Stomach (tissue), 9 donors: Measurements from ENCODE around the gene PSRC1. TPM values are rescaled to one million over a fixed set of nuclear protein-coding genes. Genes with fewer than 3 reads are reported as not detected.
A peak's percentile ranks its signal among the peaks of the same experiment; 100 is the strongest.

ENCODE experiments used
- DNase-seq, 2 donors: peaks; one replicate each; pipeline versions ENCODE4 v3.0.0 to v3.0.0-alpha.2; 2013 to 2019
- H3K27ac ChIP-seq, 5 donors: fragments of 200-600 bp in 4 of 5; sonication (generic) in 4 of 5; one replicate each; pipeline ENCODE4 v1.5.1; 2013 to 2019; ENCODE audit warnings: mild to moderate bottlenecking in 1 of 5, moderate library complexity in 1 of 5
- H3K27me3 ChIP-seq, 3 donors: fragments of 200-600 bp; sonication (generic); one replicate each; pipeline ENCODE4 v1.5.1; 2017 to 2019; ENCODE audit warnings: mixed run types in 1 of 3
- H3K36me3 ChIP-seq, 4 donors: fragments of 200-600 bp; sonication (generic); 1 replicate in 3 of 4; 2 replicates in 1 of 4; pipeline ENCODE4 v1.5.1; 2016 to 2019
- H3K4me1 ChIP-seq, 4 donors: fragments of 200-600 bp; sonication (generic); one replicate each; pipeline ENCODE4 v1.5.1; 2016 to 2019
- H3K4me3 ChIP-seq, 4 donors: fragments of 200-600 bp; sonication (generic) in 3 of 4; one replicate each; pipeline ENCODE4 v1.5.1; 2016 to 2019; ENCODE audit warnings: mild to moderate bottlenecking in 1 of 4
- H3K9me3 ChIP-seq, 4 donors: fragments of 200-600 bp; sonication (generic); one replicate each; pipeline ENCODE4 v1.5.1; 2016 to 2019
- EP300 ChIP-seq: sonication (generic); formaldehyde crosslinking; IDR thresholded peaks from one replicate; pipeline ENCODE4 v1.6.1; 2017; ENCODE audit warnings: antibody characterized with exemption
- POLR2A ChIP-seq, 4 donors: fragments of 450-650 bp; IDR thresholded peaks; one replicate each; pipeline ENCODE4 v1.6.1; 2016; ENCODE audit warnings: antibody characterized with exemption in 4 of 4, control low read depth in 2 of 4, mild to moderate bottlenecking in 1 of 4, moderate library complexity in 1 of 4
- POLR2AphosphoS5 ChIP-seq, 3 donors: sonication (generic); formaldehyde crosslinking; IDR thresholded peaks; one replicate each; pipeline ENCODE4 v1.6.1; 2016; ENCODE audit warnings: antibody characterized with exemption in 3 of 3
- WGBS, 5 donors: extraction: QIAGEN DNeasy Blood & Tissue Kit in 3 of 5; methylation state at CpG; one replicate each; pipeline versions ENCODE4 v1.1.5 to v1.1.7; 2013 to 2018; 5-methylcytosine and 5-hydroxymethylcytosine counted together
- intact Hi-C: fragments of 100-400 bp; cut with DNase I; formaldehyde crosslinking; loops from one replicate; pipeline ENCODE4 v1.15.1; 2023; ENCODE audit warnings: low total_unique reads
- polyA plus RNA-seq, 3 donors: library from polyadenylated mRNA; stranded (reverse); fragments of 200-250 nt; gene quantifications; one replicate each; pipeline ENCODE4 v1.2.3, GENCODE V29; 2013
- total RNA-seq, 5 donors: library from RNA; depleted of rRNA; stranded (reverse); fragments of >200 nt; gene quantifications; one replicate each; pipeline versions ENCODE4 v1.1.0 to v1.2.3, GENCODE V29; 2014 to 2016
- TF ChIP-seq, protein P1 (sequence below), 7 experiments: fragments of 450-650 bp in 4 of 7; fragments of 200-600 bp in 3 of 7; sonication (generic) in 3 of 7; IDR thresholded peaks; one replicate each; pipeline ENCODE4 v1.5.1; 2016 to 2019; ENCODE audit warnings: antibody characterized with exemption in 7 of 7, control low read depth in 2 of 7, mild to moderate bottlenecking in 1 of 7
- donor health status: healthy with polysubstance abuse.
- donor health status: Bipolar disorder and iron deficiency.
- donor health status: healthy.

PSRC1 gene
- total and polyA plus RNA-seq, 8 donors: 0.29 to 18.7 (median 3.6) TPM; not detected in 1

DNA sequence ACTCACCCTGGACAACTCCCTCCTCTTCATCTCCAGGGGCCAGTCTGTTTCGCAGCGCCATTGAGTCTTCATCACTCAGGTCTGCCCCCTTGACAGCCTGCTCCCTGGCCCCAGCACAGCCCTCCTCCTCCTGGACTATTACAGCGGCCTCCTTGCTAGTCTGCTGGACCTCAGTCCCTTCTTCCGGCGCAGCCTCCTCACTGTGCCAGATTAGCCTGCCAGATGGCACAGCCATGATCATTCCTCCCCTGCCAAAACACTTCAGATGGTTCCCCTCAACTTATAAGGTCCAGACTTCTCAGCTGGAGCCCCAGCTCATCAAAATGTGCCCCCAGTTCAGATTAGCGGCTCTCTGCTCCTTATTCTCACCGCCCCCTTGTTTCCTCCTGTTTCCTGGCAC lies 40.6 kb downstream of the PSRC1 start:
- H3K27me3 ChIP-seq: peaks cover 0 to 14% (median 0%) of the 10 kb centered on the region in 3 donors
- intact Hi-C loops: no loop called here
- no peaks in the 10 kb centered on the region for H3K9me3 ChIP-seq
- H3K36me3 ChIP-seq: peaks cover 17 to 23% (median 20%) of the 10 kb centered on the region in 4 donors
- TF ChIP-seq POLR2A (IDR thresholded peaks at IDR 0.05) (no peak), POLR2AphosphoS5 (IDR thresholded peaks at IDR 0.05) (no peak)
- TF ChIP-seq, protein P1, sequence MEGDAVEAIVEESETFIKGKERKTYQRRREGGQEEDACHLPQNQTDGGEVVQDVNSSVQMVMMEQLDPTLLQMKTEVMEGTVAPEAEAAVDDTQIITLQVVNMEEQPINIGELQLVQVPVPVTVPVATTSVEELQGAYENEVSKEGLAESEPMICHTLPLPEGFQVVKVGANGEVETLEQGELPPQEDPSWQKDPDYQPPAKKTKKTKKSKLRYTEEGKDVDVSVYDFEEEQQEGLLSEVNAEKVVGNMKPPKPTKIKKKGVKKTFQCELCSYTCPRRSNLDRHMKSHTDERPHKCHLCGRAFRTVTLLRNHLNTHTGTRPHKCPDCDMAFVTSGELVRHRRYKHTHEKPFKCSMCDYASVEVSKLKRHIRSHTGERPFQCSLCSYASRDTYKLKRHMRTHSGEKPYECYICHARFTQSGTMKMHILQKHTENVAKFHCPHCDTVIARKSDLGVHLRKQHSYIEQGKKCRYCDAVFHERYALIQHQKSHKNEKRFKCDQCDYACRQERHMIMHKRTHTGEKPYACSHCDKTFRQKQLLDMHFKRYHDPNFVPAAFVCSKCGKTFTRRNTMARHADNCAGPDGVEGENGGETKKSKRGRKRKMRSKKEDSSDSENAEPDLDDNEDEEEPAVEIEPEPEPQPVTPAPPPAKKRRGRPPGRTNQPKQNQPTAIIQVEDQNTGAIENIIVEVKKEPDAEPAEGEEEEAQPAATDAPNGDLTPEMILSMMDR (IDR thresholded peaks at IDR 0.05): no peak
- H3K4me3 ChIP-seq: no peak overlapping the region
- H3K4me1 ChIP-seq: peaks cover 22 to 36% (median 33%) of the 10 kb centered on the region in 4 donors
- no peak overlapping the region for H3K27ac ChIP-seq
- DNase-seq: peak; percentile 23 to 54
- 48 to 70% (median 62%) methylated on average over 7 of the region's 7 CpGs for WGBS, 5 donors

DNA sequence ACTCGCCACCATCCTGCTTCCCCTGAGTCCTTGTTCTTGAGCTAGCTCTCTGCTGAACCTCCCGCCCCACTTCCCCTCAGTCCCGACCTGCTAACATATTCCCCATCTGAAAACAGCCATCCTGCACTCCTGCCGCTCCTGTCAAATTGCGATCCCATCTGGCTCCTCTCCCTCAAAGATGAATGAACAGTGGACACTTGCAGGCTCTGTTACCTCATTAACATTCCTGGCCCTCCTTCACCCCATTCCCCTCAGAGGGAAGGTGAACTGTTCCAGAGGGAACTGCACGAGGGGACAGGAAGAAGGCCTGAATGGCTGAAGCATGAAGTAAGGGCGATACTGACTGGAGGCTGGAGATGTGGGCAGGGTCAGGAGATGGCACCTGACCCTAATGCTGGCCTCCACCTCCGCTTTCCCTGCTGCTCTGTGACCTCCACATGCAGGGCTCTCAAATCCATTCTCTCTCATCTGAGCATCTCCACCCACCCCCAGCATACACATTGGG lies 41.1 kb downstream of the PSRC1 start:
- DNase-seq: peak; percentile 8 to 9
- peaks cover 0 to 14% (median 0%) of the 10 kb centered on the region in 3 donors for H3K27me3 ChIP-seq
- no peak overlapping the region for H3K27ac ChIP-seq
- intact Hi-C loops: no loop called here
- TF ChIP-seq, protein P1 (IDR thresholded peaks at IDR 0.05): no peak
- TF ChIP-seq POLR2A (IDR thresholded peaks at IDR 0.05) (no peak), POLR2AphosphoS5 (IDR thresholded peaks at IDR 0.05) (no peak)
- H3K4me1 ChIP-seq: peaks cover 22 to 36% (median 33%) of the 10 kb centered on the region in 4 donors
- no peak overlapping the region for H3K4me3 ChIP-seq
- 22 to 29% (median 24%) methylated on average over 8 of the region's 8 CpGs for WGBS, 5 donors
- H3K9me3 ChIP-seq: no peaks in the 10 kb centered on the region
- peaks cover 22 to 28% (median 25%) of the 10 kb centered on the region in 4 donors for H3K36me3 ChIP-seq

DNA sequence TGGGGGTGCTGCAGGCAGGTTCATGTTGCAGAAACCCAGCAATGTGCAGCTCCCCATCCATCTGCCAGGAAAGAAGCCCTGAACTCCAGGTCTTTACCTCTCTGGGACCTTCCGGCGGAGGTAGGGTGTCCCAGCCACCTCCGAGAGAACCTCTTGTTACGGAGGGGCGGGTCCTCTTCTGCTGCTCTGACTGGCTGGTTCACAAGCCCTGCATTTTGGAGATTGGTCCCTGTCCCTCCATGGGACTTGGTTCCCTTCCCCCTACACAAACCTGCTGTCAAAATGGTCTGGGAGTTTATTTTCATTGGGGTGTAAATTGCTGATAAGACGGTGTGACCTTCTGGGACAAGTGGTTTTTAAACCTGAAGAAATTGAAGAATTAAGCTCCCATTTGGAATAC lies 41.6 kb downstream of the PSRC1 start:
- TF ChIP-seq, protein P1 (IDR thresholded peaks at IDR 0.05): no peak
- TF ChIP-seq EP300 (no peak), POLR2AphosphoS5 (IDR thresholded peaks at IDR 0.05) (no peak), POLR2A (IDR thresholded peaks at IDR 0.05) (no peak)
- Histone ChIP-seq H3K4me1 (peaks cover 22 to 36% (median 33%) of the 10 kb centered on the region in 4 donors), H3K9me3 (no peaks in the 10 kb centered on the region), H3K27me3 (peaks cover 0 to 13% (median 0%) of the 10 kb centered on the region in 3 donors), H3K36me3 (peaks cover 28 to 33% (median 31%) of the 10 kb centered on the region in 4 donors), H3K27ac (no peak overlapping the region), H3K4me3 (no peak overlapping the region)
- peak in 1 of 2 donors; percentile 20 for DNase-seq
- intact Hi-C loops: no loop called here
- WGBS, 5 donors: 14 to 35% (median 19%) methylated on average over 5 to 6 of the region's 6 CpGs

DNA sequence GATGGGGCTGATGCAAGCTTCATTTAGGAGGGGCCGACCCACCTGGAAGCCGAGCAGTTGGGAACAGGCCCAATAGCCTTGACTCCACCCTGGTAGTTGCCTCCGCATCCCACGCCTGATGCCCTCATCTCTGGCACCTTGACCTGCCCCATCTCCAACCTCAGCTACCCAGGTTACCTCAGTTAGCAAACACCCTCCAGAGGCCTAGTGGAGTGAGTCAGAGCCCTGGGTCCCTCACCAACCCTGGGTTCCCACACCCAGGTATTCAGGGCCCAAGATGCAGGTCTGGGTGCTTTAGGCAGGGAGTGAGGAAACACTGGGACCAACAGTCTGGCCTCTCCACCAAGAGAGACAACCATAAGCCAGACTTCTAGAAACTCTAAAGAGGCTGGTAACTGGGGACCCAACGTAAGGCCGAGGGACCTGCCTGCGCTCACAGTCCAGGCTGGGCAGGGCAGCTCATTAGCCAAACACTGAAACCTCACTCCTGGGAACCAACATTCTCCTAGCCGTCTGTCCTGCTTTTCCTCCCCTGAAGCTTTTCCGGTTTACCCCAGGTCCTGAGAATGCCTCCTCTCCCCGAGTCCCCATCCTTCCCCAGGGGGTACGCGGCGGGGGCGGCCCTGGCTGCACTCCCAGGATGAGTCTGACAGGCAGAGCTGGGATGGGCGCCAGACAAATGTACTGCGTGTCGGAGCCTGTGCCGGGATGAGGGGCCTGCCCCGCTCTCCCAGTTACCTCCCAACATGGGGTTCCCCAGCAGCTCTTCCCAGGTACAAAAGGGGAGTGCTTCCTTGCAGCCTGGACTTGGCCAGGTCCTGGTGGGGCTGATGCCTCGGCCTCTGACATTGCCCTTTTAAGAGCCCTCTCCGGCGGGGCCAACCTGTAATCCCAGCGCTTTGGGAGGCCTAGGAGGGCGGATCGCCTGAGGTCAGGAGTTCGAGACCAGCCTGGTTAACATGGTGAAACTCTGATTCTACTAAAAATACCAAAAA lies 42.5 kb downstream of the PSRC1 start:
- TF ChIP-seq, protein P1 (IDR thresholded peaks at IDR 0.05): no peak
- peak in 1 of 3 donors; percentile 31 for TF ChIP-seq POLR2AphosphoS5 (IDR thresholded peaks at IDR 0.05)
- TF ChIP-seq EP300: no peak
- peaks cover 22 to 36% (median 33%) of the 10 kb centered on the region in 4 donors for H3K4me1 ChIP-seq
- peak overlapping the region; percentile 7 to 59 (median 56) for H3K27ac ChIP-seq
- no peaks in the 10 kb centered on the region for H3K9me3 ChIP-seq
- intact Hi-C loops: no loop called here
- no peak overlapping the region for H3K4me3 ChIP-seq
- WGBS, 5 donors: 24 to 36% (median 28%) methylated on average over 25 to 26 of the region's 26 CpGs
- H3K36me3 ChIP-seq: peaks cover 36 to 42% (median 40%) of the 10 kb centered on the region in 4 donors
- peak; percentile 54 to 81 for DNase-seq
- peaks cover 0 to 10% (median 0%) of the 10 kb centered on the region in 3 donors for H3K27me3 ChIP-seq
